Stimulated activated CD4-positive, alpha-beta T cell treated with anti-CD3 and anti-CD28 coated beads, Interleukin-1b, Interleukin-23, amount 100 ng/mL, for 1 hour (primary cell): ENCODE measurements around the gene CNOT1.
"Not testable (repeated sequence)": the region's sequence is repeated elsewhere in the genome, so short reads cannot be mapped to it uniquely, and the experiment has no call there.

Source experiments
- DNase-seq, 2 donors: peaks; one replicate each; pipeline ENCODE4 v3.0.0-alpha.2; 2020; ENCODE audit warnings: low read depth in 2 of 2

The CNOT1 gene

GRCh38 chr16:58503166-58503862, 126.3 kb downstream of the CNOT1 start:
- DNase-seq, result no peak

GRCh38 chr16:58502217-58502921, 127.3 kb downstream of the CNOT1 start:
- DNase-seq, result no peak

DNA sequence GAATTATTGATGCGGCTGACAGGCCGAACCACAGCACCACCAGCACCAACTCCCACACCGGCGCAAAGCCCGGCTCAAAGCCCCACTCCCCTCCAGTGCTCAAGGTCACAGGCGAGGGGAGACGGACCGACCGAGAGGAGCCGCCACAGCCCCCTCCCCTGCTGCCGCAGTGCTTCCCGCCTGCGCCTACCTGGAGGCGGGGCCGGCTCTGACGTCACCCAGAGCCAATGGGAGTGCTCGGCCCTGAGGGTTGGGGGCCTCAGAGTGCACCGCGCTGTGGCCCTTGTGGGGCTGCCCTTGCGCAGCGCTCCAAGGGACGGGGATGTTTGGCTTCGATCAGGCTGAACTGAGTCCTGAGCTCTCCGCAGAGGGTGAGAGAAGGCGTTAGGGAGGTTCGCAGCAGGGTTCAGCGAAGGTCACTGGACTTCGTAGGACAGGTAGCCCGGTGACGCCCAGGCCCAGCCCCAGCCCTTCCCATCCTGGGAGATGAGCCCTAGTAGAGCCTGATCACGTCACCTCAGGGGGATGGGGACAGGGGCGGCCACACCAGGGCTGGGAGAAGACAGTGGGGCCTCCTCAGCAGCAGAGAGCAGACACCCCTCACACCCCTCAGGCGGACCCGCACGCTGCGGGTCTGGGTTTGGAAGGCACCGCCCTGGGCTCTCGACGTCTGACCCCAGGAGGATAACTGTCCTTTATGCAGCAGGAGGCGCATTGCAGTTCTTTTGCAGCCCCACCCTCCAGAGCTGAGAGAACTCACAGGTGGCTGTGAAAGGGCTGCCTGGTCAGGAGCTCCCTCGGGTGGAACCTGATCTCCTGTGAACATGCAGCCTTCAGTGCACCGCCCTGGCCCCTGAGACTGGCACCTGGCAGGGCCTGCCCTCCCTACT, 128.1 kb downstream of the CNOT1 start:
- DNase-seq, result peak in 1 of 2 donors; percentile 18

GRCh38 chr16:58500430-58501241, 129.0 kb downstream of the CNOT1 start:
- DNase-seq, result no peak

GRCh38 chr16:58499615-58500351, 129.8 kb downstream of the CNOT1 start, which contains the start of gene NDRG4:
Gene NDRG4 (plus strand): TSS chr16:58500143. CDS start chr16:58500249, 106 bp downstream.
- DNase-seq, result no peak

DNA sequence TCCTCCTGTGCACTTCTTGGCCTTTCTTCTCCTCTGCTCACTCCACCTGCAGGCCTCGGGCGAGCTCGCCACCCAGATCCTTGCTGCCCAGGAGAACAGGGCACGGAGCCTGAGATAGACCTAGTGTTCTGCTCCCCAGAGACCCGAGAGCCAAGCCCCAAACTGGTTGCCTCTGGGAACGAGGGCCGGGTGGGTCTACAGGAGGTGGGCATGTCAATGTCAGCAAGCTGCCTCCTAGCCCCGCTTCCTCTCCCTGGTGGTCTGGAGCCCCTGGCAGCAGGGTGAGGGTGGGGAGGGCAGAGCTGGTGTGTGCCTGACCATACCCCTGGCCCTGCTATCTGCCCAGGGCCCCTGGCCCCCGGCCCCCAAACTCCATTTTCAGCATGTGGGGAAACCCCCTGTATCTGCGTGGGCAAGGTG, 130.5 kb downstream of the CNOT1 start:
- no peak for DNase-seq

DNA sequence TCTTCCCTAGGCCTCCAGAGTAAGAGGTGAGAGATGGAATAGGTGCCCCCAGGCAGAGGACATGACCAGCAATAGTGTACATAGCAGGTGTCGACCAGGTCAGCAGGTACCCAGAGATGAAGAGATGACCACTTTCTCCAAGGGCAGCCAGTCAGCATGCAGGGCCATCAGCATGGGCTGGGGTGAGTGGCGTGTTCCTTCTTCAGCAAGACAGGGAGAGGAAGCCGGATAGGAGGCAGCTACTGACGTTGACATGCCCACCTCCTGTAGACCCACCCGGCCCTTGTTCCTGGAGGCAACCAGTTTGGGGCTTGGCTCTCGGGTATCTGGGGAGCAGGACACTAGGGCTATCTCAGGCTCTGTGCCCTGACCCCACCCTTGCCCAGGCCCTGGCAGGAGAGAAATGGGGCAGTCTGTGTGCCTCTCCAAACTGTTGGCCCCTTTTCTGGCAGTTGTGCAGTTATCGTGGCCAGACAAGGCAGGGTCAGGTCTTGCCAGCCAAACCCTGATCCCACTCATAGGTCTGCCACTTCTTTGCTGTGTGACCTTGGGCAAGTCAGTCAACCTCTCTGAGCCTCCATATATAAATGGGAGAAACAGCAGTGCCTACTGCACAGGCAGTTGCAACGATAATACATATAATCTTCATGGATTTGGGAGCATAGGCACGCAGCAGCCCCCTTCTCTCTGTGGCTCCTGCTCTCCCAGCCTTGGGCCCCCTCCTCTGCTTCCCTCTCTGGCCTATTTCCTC, 131.1 kb downstream of the CNOT1 start:
- no peak for DNase-seq

- DNase-seq, result no peak
These were observed 131.7 kb downstream of the CNOT1 start for GRCh38 chr16:58497935-58498334.

DNA sequence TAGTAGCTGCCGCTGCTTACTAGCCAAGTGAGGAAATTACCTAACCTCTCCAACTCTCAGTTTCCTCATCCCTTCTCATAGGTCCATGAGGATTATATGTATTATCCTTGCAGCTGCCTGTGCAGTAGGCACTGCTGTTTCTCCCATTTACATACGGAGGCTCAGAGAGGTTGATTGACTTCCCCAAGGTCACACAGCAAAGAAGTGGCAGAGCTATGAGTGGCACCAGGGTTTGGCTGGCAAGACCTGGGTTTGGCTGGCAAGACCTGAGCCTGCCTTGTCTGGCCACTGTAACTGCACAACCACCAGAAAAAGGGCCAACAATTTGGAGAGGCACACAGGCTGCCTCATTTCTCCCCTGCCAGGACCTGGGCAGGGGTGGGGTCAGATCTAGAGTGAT, 132.2 kb downstream of the CNOT1 start:
- no peak for DNase-seq

- DNase-seq, result no peak
These were observed 133.9 kb downstream of the CNOT1 start for GRCh38 chr16:58495521-58496331.

DNA sequence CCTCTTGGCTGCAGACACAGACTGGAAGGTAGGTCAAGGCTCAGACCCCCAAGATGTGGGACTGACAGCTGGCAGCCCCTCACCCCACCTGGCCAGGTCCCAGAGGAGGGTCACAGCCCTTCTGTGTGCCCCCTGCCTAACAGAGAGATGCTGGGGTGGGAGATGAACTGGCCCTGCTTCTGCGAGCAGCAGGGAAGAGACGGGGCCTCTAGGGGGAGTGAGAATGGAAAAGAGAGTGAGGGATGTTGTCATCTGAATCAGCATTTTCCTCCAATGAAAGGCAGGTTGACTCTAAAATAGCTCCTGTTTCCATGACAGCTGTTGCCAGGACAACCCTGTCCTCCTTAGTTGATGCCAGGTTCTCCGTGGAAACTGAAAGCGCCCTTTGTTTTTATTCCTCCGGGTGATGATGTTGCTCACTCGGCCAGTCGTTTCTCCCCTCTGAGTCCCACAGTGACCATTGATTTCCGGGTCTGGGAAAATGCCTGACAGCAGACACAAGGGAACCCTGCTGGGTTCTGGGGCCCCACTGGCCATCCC, 134.6 kb downstream of the CNOT1 start:
- DNase-seq, result peak in 1 of 2 donors; percentile 12

DNA sequence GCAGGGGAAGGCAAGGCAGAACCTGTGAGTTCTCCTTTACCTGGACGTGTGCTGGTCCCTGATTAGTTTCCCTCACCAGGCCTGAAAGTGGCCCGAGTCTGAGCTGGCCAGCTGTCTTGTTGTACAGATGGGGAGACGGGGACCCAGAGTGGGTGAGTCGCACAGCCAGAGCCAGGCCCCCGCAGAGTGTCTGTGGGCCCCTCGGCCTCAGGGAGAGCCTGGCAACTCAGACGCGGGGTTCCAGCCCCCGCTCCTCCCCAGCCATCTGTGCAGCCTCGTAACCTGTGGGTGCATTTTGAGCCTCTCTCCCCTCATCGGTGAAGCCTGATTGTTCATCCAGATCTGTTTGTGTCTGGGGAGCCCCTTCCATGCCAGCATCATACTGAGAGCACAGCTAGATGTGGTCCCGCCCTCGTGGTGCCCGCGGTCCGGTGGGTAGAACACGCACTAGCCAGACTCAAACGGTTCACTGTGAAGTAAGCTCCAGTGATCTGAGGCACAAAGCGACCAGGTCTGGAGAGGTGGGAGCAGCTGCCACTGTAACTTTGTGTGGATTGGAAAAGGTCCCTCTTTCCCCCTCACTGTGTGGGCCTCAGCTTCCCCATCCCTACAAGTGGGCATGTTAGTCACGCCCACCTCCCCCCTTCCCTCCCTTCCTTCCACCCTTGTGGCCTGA, 135.7 kb downstream of the CNOT1 start:
- no peak for DNase-seq

GRCh38 chr16:58492735-58493134, 136.9 kb downstream of the CNOT1 start:
- no peak for DNase-seq

DNA sequence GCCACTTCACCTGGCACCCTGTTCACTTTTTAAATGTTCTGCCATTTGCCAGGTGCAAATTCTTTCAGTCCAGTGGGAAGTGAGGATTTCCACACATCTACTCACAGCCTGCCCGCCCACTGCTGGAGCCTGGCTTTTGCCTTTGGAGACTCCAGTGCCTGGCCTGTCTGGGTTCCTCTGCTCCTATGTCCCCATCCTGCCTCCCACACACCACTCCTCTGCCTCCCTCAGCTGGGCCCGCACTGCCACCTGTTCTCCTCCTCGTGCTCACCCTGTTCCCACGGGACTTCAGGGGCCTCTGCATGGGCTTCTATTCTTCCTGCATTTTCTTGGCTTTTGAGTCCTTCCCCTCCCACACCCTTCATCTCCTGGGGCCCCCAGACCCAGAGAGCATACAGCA, 137.6 kb downstream of the CNOT1 start:
- no peak for DNase-seq

GRCh38 chr16:58490539-58490938, 139.1 kb downstream of the CNOT1 start:
- DNase-seq, result not testable (repeated sequence)

DNA sequence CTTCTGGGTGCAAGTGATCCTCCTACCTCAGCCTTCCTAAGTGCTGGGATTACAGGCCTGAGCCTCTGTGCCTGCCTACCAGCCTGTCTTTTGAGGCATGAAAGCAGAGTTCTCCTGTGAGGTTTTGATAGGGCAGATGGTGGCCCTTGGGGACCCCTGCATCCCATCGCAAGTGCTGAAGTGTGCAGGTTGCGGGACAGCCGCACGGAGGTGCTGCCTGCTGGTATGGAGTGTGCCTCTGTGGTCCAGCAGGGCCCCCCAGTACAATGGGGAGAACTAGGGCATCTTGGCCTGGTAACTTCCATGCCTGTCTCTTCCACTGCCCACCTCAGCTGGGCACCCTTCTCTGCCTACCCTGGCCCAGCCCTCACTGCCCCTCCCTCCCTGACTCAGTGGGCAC, 139.6 kb downstream of the CNOT1 start:
- no peak for DNase-seq

GRCh38 chr16:58488531-58488930, 141.1 kb downstream of the CNOT1 start:
- no peak for DNase-seq
